Measurements from ENCODE around the gene ZNF598.
"Not testable (repeated sequence)": the region's sequence is repeated elsewhere in the genome, so short reads cannot be mapped to it uniquely, and the experiment has no call there.

ZNF598 gene

DNA sequence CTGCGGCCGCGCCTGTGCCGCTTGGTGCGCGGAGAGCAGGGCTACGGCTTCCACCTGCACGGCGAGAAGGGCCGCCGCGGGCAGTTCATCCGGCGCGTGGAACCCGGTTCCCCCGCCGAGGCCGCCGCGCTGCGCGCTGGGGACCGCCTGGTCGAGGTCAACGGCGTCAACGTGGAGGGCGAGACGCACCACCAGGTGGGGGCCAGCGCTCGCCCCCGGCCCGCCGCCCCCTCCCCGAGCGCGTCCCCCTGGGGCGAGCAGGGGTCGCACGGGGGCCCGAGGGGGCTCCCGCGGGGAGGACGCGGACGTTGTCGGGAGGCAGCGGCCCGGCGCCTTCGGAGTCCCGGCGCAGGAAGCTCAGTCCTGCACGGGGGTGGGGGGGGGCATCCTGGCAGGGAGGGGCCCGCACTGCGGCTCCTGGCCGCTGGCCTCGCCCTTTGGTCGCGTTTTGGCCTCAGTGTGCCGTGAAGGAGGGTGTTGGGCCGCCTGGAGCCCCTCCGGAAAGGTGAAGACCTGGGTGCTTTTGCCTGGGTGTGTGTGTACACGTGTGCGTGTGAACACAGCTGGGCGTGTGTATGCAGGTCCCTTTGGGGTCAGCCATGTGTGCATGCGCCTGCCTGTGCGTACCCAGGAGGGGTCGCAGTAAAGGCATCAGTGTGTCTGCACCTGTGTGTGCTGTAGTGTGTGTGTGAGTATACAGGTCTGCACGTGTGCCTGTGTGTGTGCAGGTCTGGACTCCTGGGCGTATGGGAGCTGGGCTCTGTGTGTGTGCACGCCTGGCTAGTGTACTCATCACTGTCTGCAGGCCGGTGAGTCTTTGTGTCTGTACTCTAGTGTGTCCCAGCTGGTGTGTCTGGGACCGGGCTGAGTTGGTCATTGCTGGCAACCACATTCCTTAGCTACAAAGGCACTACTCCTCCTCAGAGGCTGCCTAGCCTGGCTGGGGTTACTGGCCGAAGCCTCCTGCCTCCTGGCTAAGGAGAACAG is 17.7 kb upstream of the ZNF598 start:
- DNase-seq = peak; percentile 43 to 51 (median 50)

DNA sequence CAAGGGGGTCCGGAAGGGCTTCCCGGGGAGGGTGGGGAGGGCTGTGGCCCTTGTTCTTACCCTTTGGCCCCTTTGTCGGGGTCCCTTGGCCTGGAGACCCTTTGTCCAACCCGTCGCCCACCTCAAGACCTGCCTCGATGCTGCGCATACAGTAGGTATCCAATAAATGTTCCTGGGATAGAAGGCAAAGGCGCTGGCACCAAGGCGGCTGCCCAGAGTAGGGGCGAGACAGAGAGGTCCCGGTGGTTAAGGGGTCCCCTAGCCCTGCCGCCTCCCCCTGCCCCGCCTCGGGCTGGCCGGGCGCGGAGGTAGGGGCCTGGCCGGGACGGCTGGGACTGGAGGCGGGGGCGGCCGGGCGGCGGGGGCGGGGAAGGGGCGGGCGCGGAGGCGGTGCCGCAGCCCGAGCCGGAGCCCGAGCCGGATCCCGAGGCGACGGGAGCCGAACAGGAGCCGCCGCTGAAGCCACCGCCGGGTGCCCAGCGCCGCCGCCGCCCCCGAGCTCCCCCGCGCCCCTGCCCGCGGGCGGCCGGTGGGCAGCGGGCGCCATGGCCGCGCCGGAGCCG is 16.9 kb upstream of the ZNF598 start, which contains the start of gene NHERF2:
Gene NHERF2 (plus strand): TSS at position 442 of the 563 bp plus-strand sequence. CDS start 104 bp downstream, at position 546.
- peak in 2 of 3 experiments; percentile 35 to 46 for DNase-seq

DNA sequence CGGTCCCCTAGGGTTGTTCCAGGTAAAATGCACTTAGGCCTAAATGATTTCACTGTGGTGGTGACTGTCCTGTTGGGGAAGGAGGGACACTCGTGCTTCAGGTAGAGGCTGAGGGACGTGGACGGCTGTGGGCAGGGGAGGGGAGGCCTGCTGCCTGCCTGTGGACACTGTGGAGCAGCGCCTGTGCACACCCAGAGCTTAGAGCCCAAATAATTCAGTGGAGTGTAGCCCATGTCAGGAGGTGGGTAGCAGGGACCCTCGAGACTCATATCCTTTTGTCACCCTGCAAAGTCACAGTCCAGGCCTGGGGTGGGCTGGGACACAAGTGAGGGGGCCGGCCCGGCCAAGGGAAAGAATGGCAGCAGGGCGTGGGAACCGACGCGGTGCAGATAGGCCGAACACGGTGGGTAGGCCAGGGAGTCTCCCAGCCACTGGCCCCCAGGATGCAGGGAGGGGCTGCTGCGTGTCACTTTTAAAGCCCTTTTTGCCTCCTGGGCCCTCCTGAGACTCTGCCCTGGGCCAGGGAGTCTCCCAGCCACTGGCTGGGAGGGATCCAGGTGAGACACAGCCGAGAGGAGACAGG is 16.3 kb upstream of the ZNF598 start:
- no peak for DNase-seq

DNA sequence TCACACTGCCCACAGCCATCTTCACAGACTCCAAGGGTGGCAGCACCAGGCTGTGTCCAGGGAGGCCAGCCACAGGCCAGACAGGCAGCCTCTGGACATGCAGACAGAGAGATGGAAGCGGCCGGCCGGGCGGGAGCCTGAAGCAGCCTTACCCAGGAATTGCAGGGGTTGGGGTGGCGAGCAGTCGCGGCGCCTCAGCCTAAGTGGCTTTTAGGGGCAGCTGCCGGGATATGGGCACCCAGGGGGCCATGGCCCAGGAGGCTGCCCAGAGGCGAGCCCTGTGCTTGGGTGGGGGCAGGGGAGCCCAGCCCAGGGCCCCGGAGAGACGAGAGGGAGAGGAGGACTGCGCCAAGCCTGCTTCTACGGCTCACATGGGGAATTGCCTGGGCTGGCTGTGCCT is 15.6 kb upstream of the ZNF598 start:
- no peak for DNase-seq

DNA sequence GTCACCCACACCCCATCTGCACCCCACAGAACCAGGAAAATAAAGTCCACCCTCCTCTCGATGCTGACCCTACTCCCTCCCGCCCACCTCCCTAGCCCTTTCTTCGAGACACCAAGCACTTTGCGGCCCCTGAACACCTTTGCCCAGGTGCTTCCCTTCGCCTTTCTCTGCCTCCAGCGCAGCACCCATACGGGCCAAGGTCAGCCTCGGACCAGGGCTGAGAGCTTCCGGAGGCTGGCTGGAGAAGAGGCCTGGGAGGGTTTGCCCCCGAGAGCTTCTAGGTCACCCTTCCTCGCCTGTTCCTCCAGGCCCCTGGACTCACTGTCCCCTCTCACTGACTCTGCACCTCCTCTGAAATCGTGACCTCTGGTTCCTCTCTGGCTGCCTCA is 14.4 kb upstream of the ZNF598 start:
- DNase-seq = no peak

DNA sequence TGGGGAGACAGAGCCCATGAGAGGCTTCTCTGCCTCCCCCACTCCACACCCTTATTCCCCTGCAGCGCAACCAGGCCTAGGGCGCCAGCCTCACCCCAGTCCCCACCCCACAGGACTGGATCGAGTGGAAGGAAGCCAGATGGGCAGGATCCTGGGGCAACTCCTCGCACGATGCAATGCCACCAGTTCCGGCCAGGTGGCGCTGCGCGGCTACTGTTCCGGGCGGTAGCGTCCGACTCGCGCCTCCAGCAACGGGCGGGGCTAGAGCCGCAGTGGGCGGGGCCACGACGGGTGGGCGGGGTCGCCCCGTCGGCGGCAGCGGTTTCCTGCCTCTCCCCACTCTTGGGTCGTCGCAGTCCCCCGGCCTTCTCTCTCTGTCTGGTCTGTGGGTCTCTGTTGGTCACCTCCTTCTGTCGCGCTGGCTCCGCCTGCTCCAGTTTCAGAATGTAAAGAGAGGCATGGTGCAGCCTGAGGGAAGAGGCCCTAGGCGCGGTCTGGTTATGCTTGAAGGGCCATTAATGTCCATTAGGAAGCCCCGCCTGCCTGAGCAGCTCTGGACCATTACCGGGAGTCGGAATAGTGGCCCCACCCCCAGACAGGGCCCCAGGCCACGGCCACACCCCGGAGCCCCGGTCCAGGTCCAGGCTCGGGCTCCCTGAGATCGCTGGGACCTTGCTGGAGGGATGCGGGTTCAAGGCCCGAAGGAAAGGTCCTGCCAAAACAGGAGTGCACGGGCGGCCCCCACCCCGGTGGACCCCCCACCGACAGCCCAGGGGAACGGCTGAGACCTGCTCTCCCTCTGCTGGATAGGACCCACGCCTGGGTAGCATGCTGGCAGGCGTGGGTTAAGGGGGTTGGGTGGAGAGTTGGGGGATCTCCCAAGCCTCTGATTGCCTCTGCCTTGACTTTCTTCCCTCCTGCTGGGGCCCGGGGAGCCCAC is 13.7 kb upstream of the ZNF598 start:
- peak; percentile 88 to 98 (median 90) for DNase-seq

DNA sequence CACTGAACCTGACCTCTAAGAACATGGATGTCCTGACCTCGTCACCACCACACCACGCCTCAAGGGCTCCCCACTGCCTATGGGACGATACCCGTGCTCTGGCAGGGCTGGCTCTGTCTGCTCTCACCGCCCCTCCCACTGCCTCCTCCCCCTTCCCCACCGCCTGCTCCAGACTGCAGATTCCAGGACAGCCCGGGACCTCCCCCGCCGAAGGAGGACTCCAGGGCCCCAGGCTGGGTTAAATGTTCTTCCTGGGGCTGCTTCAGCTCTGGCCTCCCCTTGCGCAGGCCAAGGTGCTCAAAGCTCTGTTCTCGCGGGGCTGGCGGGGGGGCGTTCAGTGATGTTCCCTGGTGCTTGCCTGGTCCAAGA is 13.1 kb upstream of the ZNF598 start:
- DNase-seq = no peak

DNA sequence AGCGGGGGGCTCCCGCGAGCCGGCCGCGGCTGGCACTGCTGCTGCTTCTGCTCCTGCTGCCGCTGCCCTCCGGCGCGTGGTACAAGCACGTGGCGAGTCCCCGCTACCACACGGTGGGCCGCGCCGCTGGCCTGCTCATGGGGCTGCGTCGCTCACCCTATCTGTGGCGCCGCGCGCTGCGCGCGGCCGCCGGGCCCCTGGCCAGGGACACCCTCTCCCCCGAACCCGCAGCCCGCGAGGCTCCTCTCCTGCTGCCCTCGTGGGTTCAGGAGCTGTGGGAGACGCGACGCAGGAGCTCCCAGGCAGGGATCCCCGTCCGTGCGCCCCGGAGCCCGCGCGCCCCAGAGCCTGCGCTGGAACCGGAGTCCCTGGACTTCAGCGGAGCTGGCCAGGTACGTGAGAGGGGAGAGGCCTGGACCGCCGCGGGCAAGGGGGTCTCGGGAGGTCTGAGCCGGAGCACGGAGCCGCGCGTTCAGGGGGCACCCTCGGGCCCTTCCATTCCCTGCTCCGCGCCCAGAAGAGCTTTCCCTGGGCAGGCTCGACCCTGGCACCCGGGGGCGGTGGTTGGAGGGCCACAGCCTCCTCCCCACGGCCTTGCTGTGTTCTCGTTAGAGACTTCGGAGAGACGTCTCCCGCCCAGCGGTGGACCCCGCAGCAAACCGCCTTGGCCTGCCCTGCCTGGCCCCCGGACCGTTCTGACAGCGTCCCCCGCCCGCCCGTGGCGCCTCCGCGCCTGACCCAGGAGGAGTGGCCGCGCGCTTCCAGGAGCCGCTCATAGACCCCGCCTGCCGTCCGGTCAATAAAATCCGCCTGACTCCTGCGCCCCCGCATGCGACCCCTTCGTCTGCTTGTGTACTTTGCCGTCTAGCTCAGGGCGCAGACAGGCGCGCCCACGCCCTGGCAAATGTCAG is 10.6 kb upstream of the ZNF598 start:
- peak in 2 of 3 experiments; percentile 49 to 53 for DNase-seq

DNA sequence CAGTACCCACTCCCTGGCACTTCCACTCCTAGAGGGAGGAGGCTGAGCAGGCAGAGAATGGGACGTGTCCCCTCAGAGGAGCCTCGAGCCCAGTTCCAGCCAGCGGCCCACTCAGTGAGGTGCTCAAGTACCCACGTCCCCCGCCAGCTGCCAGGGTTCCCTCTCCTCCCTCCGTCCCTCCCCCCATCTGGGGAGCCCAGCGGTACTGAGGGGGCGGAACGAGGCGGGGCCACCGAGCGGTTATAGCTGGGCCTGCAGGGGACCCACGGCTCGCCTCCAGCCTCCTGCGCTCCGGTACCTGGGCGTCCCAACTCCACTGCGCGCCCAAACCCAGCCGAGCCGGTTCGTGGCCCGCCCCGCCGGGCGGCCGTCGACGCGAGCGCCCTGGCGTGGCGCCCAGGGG is 9.9 kb upstream of the ZNF598 start, which contains the start of gene NPW:
Gene NPW (plus strand): TSS at position 268 of the 403 bp plus-strand sequence.
- DNase-seq = peak; percentile 42 to 61 (median 53)

DNA sequence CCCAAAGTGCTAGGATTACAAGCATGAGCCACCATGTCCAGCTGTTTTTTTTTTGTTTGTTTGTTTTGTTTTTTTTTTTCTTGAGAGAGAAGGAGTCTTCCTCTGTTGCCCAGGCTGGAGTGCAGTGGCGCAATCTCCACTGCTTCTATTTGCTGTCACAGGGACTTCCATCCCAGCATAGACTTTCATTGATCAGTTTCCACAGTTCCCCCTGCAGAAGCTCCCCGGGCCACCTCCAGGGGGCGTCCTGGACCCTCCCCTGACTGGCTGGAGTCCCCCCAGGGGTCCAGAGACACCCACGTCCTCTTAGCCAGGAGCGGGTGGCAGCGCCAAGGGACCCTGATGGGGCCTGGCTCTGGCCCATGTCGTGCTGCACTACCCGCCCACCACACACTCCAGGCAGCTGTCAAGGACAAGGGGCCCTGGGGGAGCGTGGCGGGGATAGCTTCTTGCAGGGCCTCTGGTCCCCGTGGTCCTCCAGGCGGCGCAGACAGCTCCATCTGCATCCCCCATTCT is 6.8 kb upstream of the ZNF598 start:
- peak in 1 of 3 experiments; percentile 20 for DNase-seq

DNA sequence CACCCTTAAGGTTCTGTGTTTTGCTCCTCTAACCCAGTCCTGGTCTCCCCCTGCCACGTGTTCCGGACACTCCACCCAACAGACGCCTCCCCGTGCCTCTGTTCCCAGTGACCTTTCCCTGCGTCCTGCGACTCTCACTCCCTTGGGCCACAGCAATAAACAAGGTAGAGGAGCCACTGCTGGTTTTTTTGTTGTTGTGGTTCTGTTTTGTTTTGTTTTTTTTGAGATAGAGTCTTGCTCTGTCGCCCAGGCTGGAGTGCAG is 6.3 kb upstream of the ZNF598 start:
- no peak for DNase-seq

DNA sequence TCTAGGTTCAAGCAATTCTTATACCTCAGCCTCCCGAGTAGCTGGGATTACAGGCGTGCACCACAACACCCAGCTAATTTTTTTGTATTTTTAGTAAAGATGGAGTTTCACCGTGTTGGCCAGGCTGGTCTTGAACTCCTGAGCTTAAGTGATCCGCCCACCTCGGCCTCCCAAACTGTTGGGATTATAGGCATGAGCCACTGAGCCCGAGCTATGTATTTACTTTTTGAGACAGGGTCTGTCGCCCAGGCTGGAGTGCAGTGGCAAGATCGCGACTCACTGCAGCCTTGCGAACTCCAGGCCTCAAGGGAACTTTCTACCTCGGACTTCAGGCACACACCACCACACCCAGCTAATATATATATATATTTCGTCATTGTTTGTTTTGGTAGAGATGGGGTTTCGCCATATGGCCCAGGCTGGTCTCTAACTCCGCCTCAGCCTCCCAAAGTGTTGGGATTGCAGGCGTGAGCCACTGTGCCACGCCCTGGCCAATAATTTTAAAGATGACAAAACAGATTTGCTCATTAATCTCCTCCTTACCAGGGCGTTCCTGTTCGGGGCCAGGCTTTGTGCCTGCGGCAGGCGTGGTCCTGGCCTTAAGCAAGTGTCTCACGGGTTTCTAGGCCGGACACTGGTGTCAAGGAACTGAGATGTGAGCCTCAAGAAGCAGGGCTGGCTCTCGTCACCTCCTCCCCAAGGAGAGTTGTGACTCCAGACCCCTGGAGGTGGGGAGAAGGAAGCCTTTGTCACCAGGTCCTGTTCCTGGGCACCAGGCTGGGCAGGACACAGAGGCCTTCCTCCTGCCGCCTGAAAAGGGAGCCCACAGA is 5.7 kb upstream of the ZNF598 start:
- no peak for DNase-seq

DNA sequence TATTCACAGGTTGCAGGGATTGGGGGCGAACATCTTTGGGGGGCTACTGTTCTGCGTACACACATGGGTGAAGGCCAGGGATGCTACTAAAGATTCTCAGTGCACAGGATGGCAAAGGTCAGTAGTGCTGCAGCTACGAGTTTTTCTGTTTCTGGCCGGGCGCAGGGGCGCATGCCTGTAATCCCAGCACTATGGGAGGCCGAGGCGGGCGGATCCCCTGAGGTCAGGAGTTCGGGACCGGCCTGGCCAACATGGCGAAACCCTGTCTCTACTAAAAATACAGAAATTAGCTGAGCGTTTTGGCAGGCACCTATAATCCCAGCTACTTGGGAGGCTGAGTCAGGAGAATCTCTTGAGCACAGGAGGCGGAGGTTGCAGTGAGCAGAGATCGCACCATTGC is 3.9 kb upstream of the ZNF598 start:
- no peak for DNase-seq

DNA sequence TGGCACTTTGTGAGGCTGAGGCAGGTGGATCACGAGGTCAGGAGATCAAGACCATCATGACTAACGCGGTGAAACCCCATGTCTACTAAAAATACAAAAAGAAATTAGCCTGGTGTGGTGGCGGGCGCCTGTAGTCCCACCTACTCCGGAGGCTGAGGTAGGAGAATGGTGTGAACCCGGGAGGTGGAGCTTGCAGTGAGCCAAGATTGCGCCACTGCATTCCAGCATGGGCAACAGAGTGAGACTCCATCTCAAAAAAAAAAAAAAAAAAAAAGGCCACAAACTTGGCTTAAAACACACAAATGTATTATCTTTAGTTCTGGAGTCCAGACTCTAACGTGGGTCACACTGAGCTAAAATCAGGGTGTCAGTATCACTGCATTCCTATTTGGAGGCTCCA is 2.1 kb upstream of the ZNF598 start:
- DNase-seq = not testable (repeated sequence)

DNA sequence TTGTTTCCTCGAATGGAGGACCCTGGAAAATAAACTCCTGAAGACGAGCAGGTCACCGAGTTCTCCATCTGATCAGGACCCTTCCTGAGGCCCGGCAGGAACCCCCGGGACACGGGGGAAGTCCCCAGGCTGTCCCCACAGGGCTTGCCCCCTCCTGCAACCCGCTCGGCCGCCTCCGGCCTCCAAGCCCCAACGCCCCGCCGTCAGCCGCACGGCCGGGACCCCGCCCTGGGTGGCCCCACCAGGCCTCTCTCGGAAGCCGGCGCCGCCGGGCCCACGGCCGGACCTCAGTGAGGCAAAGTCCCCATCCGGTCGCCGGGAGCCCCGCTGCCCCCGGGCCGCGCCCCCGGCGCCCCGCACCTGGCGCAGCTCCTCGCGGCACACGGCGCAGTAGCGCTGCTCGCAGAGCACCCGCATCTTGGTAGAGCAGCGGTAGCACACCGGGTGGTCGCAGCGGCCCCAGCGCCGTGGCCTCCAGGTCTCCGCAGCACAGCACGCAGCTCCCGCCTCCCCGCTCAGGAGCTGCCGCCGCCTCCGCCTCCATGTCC is 383 bp downstream of the ZNF598 start:
- peak in 2 of 3 experiments; percentile 59 to 72 for DNase-seq

DNA sequence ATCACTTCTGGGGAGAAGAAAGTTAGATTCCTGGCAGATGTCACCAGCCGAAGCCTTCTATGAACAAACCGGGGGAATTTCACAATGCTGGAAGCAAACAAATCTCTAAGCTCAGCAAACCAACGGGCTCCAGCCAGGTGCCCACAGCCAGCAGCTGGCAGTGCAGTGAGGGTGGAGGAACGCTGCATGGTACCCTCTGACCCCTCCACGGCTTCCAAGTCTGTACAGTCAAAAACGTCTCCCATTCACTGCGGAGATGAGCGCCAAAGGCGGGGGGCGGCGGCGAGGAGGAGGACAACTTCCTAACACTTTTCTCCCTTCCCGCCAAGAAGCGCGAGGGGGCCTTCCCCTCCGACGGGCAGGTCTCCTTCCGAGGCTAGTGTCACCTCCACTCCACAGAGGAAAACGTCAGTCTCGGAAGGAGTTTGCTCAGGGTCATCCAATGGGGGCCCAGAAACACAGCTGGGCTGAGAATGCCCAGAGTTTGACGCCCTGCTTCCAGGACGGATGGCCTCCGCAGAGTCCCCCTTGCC is 924 bp downstream of the ZNF598 start:
- peak in 2 of 3 experiments; percentile 31 to 38 for DNase-seq

DNA sequence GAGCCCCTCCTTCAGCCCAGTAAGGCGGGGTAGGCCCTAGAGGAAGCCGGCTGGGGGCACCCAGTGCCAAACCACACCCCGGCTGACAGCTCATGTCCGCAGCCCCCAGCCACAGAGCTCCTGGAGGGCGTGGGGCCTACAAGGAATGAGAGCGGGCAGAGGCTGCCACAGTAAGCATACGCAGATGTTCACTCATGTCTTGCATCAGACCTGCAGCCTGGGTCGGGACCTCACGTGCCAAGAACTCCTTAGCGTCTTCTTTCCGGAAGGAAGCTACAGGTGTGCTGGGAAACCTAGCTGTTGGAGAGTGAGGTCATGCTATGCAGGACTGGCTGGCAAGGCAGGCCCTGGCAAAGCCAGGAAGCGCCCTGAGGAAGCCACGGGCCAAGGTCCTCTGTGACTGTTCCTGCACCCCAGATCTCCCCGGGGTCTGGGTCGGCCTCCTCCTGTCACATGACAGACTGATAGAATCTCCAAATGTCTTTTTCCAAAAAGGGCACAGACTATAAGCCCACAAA is 1.6 kb downstream of the ZNF598 start:
- DNase-seq = no peak

DNA sequence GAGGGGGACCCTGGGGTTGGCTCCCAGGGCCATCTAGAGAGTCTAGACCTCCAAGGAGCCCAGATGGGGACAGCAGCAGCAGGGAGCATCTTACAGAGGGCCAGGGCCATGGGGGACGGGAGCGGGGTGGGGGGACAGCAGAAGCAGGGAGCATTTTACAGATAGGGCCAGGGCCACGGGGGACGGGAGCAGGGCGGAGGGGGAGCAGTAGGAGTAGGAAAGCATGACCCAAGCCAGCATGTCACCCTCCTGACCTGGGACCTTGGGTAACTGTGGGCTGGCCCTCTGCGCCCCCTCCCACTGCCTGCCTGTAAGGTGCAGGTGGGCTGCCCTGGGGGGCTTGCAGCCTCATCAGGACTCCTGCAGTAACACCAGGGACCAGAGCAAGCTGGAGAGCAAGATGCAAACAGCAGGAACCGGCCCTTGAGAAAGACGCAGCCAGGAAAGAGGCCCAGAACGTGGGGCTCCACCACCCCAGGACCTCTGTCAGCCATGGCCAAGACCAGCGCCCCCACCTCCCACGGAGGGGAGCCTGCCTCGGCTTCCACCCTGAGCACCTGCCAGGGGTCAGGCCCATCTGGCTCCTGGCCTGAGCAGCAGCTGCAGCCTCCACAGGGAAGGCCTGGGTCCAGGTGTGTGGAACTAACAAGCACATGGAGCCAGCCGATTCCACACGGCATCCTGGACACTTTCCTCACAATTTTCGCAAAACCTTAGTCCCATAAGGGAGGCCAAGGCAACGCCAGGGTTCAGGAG is 2.4 kb downstream of the ZNF598 start:
- no peak for DNase-seq

DNA sequence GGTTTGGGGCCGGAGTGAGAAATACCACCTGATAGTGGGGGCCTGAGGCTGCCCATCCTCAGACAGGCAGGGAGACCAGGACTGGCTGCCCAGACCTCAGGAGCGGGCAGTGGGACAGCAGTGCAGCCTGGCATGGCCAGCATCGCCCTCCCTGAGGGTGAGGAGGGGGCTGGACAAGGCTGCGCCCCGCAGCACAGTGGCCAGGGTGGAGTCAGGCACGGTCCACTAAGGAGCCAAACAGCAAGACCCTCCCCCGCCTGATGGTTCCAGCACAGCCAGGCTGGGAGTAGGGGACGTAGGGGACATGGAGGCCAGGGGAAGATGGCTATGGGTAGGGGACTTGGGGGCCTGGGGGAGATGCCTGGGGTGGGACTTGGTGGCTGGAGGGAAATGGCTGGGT is 3.3 kb downstream of the ZNF598 start:
- DNase-seq = no peak

Data from NCI-H1417 (cell line).